Lower leg skin (tissue), 3 donors: ENCODE results near the gene FOXK1.

Source experiments
- POLR2A ChIP-seq, 2 donors: fragments of 450-650 bp; IDR thresholded peaks; one replicate each; pipeline ENCODE4 v1.6.1; 2016 to 2017; ENCODE audit warnings: antibody characterized with exemption in 2 of 2, mild to moderate bottlenecking in 1 of 2, moderate library complexity in 1 of 2
- TF ChIP-seq, protein P1 (sequence below), 3 donors: fragments of 450-650 bp; IDR thresholded peaks; one replicate each; pipeline ENCODE4 v1.5.1; 2016; ENCODE audit warnings: antibody characterized with exemption in 3 of 3, mild to moderate bottlenecking in 3 of 3, moderate library complexity in 2 of 3

GRCh38 chr7:4707980-4708411, 25.9 kb downstream of the FOXK1 start:
- TF ChIP-seq, protein P1, sequence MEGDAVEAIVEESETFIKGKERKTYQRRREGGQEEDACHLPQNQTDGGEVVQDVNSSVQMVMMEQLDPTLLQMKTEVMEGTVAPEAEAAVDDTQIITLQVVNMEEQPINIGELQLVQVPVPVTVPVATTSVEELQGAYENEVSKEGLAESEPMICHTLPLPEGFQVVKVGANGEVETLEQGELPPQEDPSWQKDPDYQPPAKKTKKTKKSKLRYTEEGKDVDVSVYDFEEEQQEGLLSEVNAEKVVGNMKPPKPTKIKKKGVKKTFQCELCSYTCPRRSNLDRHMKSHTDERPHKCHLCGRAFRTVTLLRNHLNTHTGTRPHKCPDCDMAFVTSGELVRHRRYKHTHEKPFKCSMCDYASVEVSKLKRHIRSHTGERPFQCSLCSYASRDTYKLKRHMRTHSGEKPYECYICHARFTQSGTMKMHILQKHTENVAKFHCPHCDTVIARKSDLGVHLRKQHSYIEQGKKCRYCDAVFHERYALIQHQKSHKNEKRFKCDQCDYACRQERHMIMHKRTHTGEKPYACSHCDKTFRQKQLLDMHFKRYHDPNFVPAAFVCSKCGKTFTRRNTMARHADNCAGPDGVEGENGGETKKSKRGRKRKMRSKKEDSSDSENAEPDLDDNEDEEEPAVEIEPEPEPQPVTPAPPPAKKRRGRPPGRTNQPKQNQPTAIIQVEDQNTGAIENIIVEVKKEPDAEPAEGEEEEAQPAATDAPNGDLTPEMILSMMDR (IDR thresholded peaks at IDR 0.05) = no peak
- TF ChIP-seq POLR2A (IDR thresholded peaks at IDR 0.05) = no peak
